SU-DHL-6 (cell line): ENCODE measurements around the gene ORC4.
"Not testable (repeated sequence)": the region's sequence is repeated elsewhere in the genome, so short reads cannot be mapped to it uniquely, and the experiment has no call there.

Experiments used
- H2AFZ ChIP-seq: fragments of 200-600 bp; sonication (generic); 2 replicates; pipeline ENCODE4 v1.6.1; 2014; ENCODE audit warnings: low read depth, mild to moderate bottlenecking, moderate library complexity, mixed read lengths, antibody characterized with exemption, low read length; ENCODE audit not compliant: severe bottlenecking
- H3F3A ChIP-seq: fragments of 200-600 bp; shearing (Covaris generic); 2 replicates; pipeline ENCODE4 v1.6.0; 2016; ENCODE audit warnings: antibody characterized with exemption, mild to moderate bottlenecking; ENCODE audit not compliant: insufficient read depth
- H3K27ac ChIP-seq: fragments of 200-600 bp; sonication (generic); 2 replicates; pipeline ENCODE4 v1.5.1; 2016; ENCODE audit warnings: low read depth, mild to moderate bottlenecking, low read length, moderate library complexity, mixed read lengths
- H3K27me3 ChIP-seq: fragments of 200-600 bp; sonication (generic), shearing (Covaris generic); 2 replicates; pipeline ENCODE4 v1.6.0; 2014; ENCODE audit warnings: mild to moderate bottlenecking, low read length
- H3K36me3 ChIP-seq: fragments of 200-600 bp; sonication (generic); 2 replicates; pipeline ENCODE4 v1.6.1; 2014; ENCODE audit warnings: mild to moderate bottlenecking, low read length, mixed read lengths
- H3K4me2 ChIP-seq: fragments of 300-600, 200-600 bp; shearing (Covaris generic), sonication (generic); 2 replicates; pipeline ENCODE4 v1.6.0; 2014; ENCODE audit warnings: low read length, low read depth, mild to moderate bottlenecking; ENCODE audit not compliant: poor library complexity, severe bottlenecking
- H3K4me3 ChIP-seq: fragments of 200-600 bp; sonication (generic); 2 replicates; pipeline ENCODE4 v1.5.1; 2014; ENCODE audit warnings: antibody characterized with exemption, low read length, mild to moderate bottlenecking, mixed read lengths; ENCODE audit not compliant: insufficient read depth, poor library complexity, severe bottlenecking
- H3K79me2 ChIP-seq: fragments of 200-600 bp; sonication (generic); 2 replicates; pipeline ENCODE4 v1.6.1; 2014; ENCODE audit warnings: mild to moderate bottlenecking, low read length, moderate library complexity; ENCODE audit not compliant: insufficient read depth
- H3K9ac ChIP-seq: fragments of 200-600 bp; sonication (generic); 2 replicates; pipeline ENCODE4 v1.7.0; 2014; ENCODE audit warnings: mild to moderate bottlenecking, low read length
- H3K9me2 ChIP-seq: fragments of 200-600 bp; sonication (generic); replicated peaks from 2 replicates; pipeline ENCODE4 v1.6.1; 2014; ENCODE audit warnings: low read length; ENCODE audit not compliant: insufficient read depth
- H3K9me3 ChIP-seq: fragments of 200-600 bp; sonication (generic); 2 replicates; pipeline ENCODE4 v1.6.1; 2014; ENCODE audit warnings: low read length, mixed read lengths; ENCODE audit not compliant: insufficient read depth
- H4K20me1 ChIP-seq: fragments of 200-600 bp; sonication (generic); 2 replicates; pipeline ENCODE4 v1.6.1; 2014; ENCODE audit warnings: low read depth, mild to moderate bottlenecking, antibody characterized with exemption, low read length, moderate library complexity, mixed read lengths
- EZH2phosphoT487 ChIP-seq: fragments of 200-600 bp; sonication (generic), shearing (Covaris generic); conservative IDR thresholded peaks from 2 replicates; pipeline ENCODE4 v1.6.1; 2018; ENCODE audit warnings: mild to moderate bottlenecking, antibody characterized with exemption, low read length, moderate library complexity, mixed read lengths
- TF ChIP-seq, protein P1 (sequence below): fragments of 200-600 bp; sonication (generic); IDR thresholded peaks from one replicate; pipeline ENCODE4 v1.5.1; 2017; ENCODE audit warnings: antibody characterized with exemption, mild to moderate bottlenecking, low read length, moderate library complexity; ENCODE audit not compliant: insufficient read depth, poor library complexity, severe bottlenecking

ORC4 gene

GRCh38 chr2:148007219-148007900, 13.2 kb downstream of the ORC4 start:
- Histone ChIP-seq H3K27ac (no peak overlapping the region), H3K9me3 (no peaks in the 10 kb centered on the region), H3F3A (no peaks in the 10 kb centered on the region), H4K20me1 (no peaks in the 10 kb centered on the region), H3K4me3 (no peak overlapping the region), H3K9ac (no peak overlapping the region), H3K36me3 (no peaks in the 10 kb centered on the region), H3K4me2 (no peak overlapping the region), H3K27me3 (no peaks in the 10 kb centered on the region), H2AFZ (no peak overlapping the region), H3K79me2 (peaks cover 86% of the 10 kb centered on the region), H3K9me2 (no peaks in the 10 kb centered on the region)
- no peak for TF ChIP-seq EZH2phosphoT487
- TF ChIP-seq, protein P1, sequence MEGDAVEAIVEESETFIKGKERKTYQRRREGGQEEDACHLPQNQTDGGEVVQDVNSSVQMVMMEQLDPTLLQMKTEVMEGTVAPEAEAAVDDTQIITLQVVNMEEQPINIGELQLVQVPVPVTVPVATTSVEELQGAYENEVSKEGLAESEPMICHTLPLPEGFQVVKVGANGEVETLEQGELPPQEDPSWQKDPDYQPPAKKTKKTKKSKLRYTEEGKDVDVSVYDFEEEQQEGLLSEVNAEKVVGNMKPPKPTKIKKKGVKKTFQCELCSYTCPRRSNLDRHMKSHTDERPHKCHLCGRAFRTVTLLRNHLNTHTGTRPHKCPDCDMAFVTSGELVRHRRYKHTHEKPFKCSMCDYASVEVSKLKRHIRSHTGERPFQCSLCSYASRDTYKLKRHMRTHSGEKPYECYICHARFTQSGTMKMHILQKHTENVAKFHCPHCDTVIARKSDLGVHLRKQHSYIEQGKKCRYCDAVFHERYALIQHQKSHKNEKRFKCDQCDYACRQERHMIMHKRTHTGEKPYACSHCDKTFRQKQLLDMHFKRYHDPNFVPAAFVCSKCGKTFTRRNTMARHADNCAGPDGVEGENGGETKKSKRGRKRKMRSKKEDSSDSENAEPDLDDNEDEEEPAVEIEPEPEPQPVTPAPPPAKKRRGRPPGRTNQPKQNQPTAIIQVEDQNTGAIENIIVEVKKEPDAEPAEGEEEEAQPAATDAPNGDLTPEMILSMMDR = no peak

- H3K27ac ChIP-seq = no peak overlapping the region
- no peaks in the 10 kb centered on the region for H4K20me1 ChIP-seq
- no peak overlapping the region for H3K4me3 ChIP-seq
- no peaks in the 10 kb centered on the region for H3K9me3 ChIP-seq
- no peak overlapping the region for H3K4me2 ChIP-seq
- no peaks in the 10 kb centered on the region for H3K27me3 ChIP-seq
- no peaks in the 10 kb centered on the region for H3K9me2 ChIP-seq
- TF ChIP-seq, protein P1 = no peak
- no peaks in the 10 kb centered on the region for H3F3A ChIP-seq
- no peaks in the 10 kb centered on the region for H3K36me3 ChIP-seq
- peaks cover 76% of the 10 kb centered on the region for H3K79me2 ChIP-seq
- H3K9ac ChIP-seq = no peak overlapping the region
- H2AFZ ChIP-seq = no peak overlapping the region
Observed at GRCh38 chr2:148006249-148007007, 14.1 kb downstream of the ORC4 start.

GRCh38 chr2:148002420-148002819, 18.1 kb downstream of the ORC4 start:
- not testable (repeated sequence) for H3K36me3 ChIP-seq, H3K9ac ChIP-seq, H3K27ac ChIP-seq, H2AFZ ChIP-seq, H3F3A ChIP-seq, H3K27me3 ChIP-seq, H3K4me3 ChIP-seq, H4K20me1 ChIP-seq, H3K9me2 ChIP-seq, H3K9me3 ChIP-seq, H3K4me2 ChIP-seq
- H3K79me2 ChIP-seq = peaks cover 69% of the 10 kb centered on the region

GRCh38 chr2:148000095-148000494, 20.4 kb downstream of the ORC4 start:
- no peak overlapping the region for H2AFZ ChIP-seq
- H3K27ac ChIP-seq = no peak overlapping the region
- no peaks in the 10 kb centered on the region for H3F3A ChIP-seq
- no peak overlapping the region for H3K9ac ChIP-seq
- H3K9me3 ChIP-seq = no peaks in the 10 kb centered on the region
- H4K20me1 ChIP-seq = no peaks in the 10 kb centered on the region
- no peak overlapping the region for H3K4me2 ChIP-seq
- no peak for TF ChIP-seq EZH2phosphoT487
- TF ChIP-seq, protein P1 = no peak
- H3K79me2 ChIP-seq = peaks cover 63% of the 10 kb centered on the region
- 0 out of 2 replicates have a peak, but pooled peaks cover 6% of the 10 kb centered on the region for H3K36me3 ChIP-seq
- no peaks in the 10 kb centered on the region for H3K9me2 ChIP-seq
- no peaks in the 10 kb centered on the region for H3K27me3 ChIP-seq
- H3K4me3 ChIP-seq = no peak overlapping the region
